Body of pancreas (tissue), 4 donors: Measurements from ENCODE around the gene ENAH.

ENCODE experiments used
- POLR2A ChIP-seq, 3 donors: fragments of 450-650 bp; IDR thresholded peaks; one replicate each; pipeline ENCODE4 v1.6.1; 2016; ENCODE audit warnings: antibody characterized with exemption in 3 of 3, mild to moderate bottlenecking in 2 of 3
- TF ChIP-seq, protein P1 (sequence below), 7 experiments: fragments of 450-650 bp in 4 of 7; fragments of 200-600 bp in 3 of 7; sonication (generic) in 3 of 7; IDR thresholded peaks; one replicate each; pipeline ENCODE4 v1.5.1; 2016 to 2019; ENCODE audit warnings: antibody characterized with exemption in 7 of 7

DNA sequence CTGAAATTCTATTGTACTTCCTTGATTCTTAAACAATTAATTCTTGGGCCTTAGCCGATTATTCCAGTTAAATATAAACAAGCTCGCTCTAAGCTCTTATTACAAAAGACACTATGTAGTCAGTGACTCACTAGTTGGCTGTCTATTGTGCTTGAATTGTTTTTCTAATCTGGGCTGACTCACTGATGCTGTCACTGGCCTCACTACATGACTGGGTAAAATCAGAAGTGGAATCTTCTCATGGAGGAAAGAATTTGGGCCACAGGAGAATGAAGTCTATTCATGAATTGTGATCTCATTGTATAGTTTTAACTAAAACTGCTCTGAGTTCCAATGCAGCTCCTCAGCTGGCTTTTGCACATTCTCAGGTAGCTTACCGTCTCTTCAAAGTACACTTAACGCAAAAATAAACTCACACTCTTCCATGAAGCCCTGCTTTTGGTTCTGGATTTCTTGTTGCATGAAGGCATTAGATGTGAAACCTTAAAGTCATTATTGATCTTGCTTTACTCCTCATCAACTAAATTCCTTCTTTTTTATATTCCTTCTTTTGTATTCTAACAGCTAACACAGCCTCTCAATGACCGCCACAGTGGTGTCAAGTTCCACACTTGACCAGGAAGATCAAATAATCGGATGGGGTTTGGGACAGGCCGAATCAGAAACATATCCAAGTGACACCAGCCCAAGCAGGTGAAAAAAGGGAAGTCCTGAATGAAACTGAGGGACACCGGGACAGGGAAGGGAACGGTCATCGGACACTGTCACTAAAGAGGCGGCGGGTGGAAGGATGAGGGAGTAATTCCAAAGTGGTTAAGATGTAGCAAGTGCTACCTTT, 144.2 kb downstream of the ENAH start:
- TF ChIP-seq, protein P1, sequence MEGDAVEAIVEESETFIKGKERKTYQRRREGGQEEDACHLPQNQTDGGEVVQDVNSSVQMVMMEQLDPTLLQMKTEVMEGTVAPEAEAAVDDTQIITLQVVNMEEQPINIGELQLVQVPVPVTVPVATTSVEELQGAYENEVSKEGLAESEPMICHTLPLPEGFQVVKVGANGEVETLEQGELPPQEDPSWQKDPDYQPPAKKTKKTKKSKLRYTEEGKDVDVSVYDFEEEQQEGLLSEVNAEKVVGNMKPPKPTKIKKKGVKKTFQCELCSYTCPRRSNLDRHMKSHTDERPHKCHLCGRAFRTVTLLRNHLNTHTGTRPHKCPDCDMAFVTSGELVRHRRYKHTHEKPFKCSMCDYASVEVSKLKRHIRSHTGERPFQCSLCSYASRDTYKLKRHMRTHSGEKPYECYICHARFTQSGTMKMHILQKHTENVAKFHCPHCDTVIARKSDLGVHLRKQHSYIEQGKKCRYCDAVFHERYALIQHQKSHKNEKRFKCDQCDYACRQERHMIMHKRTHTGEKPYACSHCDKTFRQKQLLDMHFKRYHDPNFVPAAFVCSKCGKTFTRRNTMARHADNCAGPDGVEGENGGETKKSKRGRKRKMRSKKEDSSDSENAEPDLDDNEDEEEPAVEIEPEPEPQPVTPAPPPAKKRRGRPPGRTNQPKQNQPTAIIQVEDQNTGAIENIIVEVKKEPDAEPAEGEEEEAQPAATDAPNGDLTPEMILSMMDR (IDR thresholded peaks at IDR 0.05), result no peak
- no peak for TF ChIP-seq POLR2A (IDR thresholded peaks at IDR 0.05)
